Measurements from ENCODE around the gene SH3RF3.

- TF ChIP-seq CTCF (IDR thresholded peaks at IDR 0.05), result no peak
- TF ChIP-seq POLR2A (IDR thresholded peaks at IDR 0.05), result no peak
These were observed 274.2 kb downstream of the SH3RF3 start for GRCh38 chr2:109402980-109403840.
